GM12878 (cell line): ENCODE data around the gene PPM1E. TPM values are rescaled to one million over a fixed set of nuclear protein-coding genes. Genes with fewer than 3 reads are reported as not detected.

Source experiments
- ATAC-seq: fragments of 200-7000 bp; cut with Tn5 transposase; 3 replicates; pipeline ENCODE4 v1.9.1; 2020; ENCODE audit warnings: mild to moderate bottlenecking, moderate library complexity
- BruUV-seq: library from RNA; stranded (reverse); fragments of 400-500 nt; replicated peaks from 2 replicates; lab custom pipeline; 2021; lab: Mats Ljungman, UMichigan
- CTCF ChIA-PET: fragments of 300-600 bp; sonication (Branson Sonifier 250); formaldehyde crosslinking; extraction: SDS; loops from one replicate; lab custom pipeline; 2021; ENCODE audit warnings: inconsistent platforms; lab: Yijun Ruan, JAX
- POLR2A ChIA-PET: fragments of 350-600 bp; formaldehyde crosslinking; extraction: SDS; loops from one replicate; lab custom pipeline; 2021; ENCODE audit warnings: inconsistent platforms; lab: Charles Lee
- RAD21 ChIA-PET: fragments of 300-600 bp; sonication (Branson Sonifier 250); formaldehyde crosslinking; loops from one replicate; lab custom pipeline; 2023; ENCODE audit warnings: antibody characterized with exemption; ENCODE audit not compliant: unreplicated experiment; lab: Charles Lee
- SMC1A ChIA-PET: fragments of 300-600 bp; sonication (Branson Sonifier 250); formaldehyde crosslinking; loops from one replicate; lab custom pipeline; 2023; ENCODE audit not compliant: unreplicated experiment, uncharacterized antibody; lab: Charles Lee
- DNase-seq: peaks from one replicate; pipeline ENCODE4 v3.0.0-alpha.2; 2011; ENCODE audit warnings: low read depth, low spot score
- FAIRE-seq: peaks from 3 replicates; lab custom pipeline; 2011; peaks lifted over from hg19 to GRCh38; lab: Jason Lieb, UNC
- H2AFZ ChIP-seq: 2 replicates; pipeline ENCODE4 v1.6.0; 2011; ENCODE audit warnings: low read depth, low read length, control low read depth; ENCODE audit not compliant: control insufficient read depth
- H3K27ac ChIP-seq: 2 replicates; pipeline ENCODE4 v1.5.1; 2011; ENCODE audit warnings: control low read depth; ENCODE audit not compliant: control insufficient read depth, insufficient read depth
- H3K27me3 ChIP-seq, 2 experiments: replicated peaks in 1 of 2; 2 replicates each; pipeline versions ENCODE4 v1.6.0 to v1.6.1; 2011; ENCODE audit warnings: low read length in 1 of 2; ENCODE audit not compliant: control insufficient read depth in 2 of 2, insufficient read depth in 2 of 2
- H3K36me3 ChIP-seq, 2 experiments: 2 replicates each; pipeline ENCODE4 v1.5.1; 2011; ENCODE audit warnings: low read length in 1 of 2; ENCODE audit not compliant: control insufficient read depth in 2 of 2, insufficient read depth in 2 of 2
- H3K4me1 ChIP-seq: 2 replicates; pipeline ENCODE4 v1.6.1; 2011; ENCODE audit warnings: mild to moderate bottlenecking, low read length, moderate library complexity, mixed read lengths; ENCODE audit not compliant: control insufficient read depth, insufficient read depth
- H3K4me2 ChIP-seq: 2 replicates; pipeline ENCODE4 v1.6.0; 2011; ENCODE audit warnings: control low read depth; ENCODE audit not compliant: control insufficient read depth, insufficient read depth
- H3K4me3 ChIP-seq: fragments of 200-600 bp; sonication (generic); 2 replicates; pipeline ENCODE4 v1.5.1; 2016
- H3K79me2 ChIP-seq: 2 replicates; pipeline ENCODE4 v1.6.0; 2011; ENCODE audit warnings: low read length; ENCODE audit not compliant: control insufficient read depth, insufficient read depth
- H3K9ac ChIP-seq: 2 replicates; pipeline ENCODE4 v1.8.0; 2011; ENCODE audit warnings: low read length, control low read depth, mixed read lengths; ENCODE audit not compliant: control insufficient read depth, insufficient read depth
- H3K9me3 ChIP-seq: replicated peaks from 3 replicates; pipeline ENCODE4 v1.5.1; 2011; ENCODE audit warnings: mild to moderate bottlenecking, low read length; ENCODE audit not compliant: control insufficient read depth, insufficient read depth
- H4K20me1 ChIP-seq: 2 replicates; pipeline ENCODE4 v1.6.0; 2011; ENCODE audit not compliant: control insufficient read depth, insufficient read depth
- CEBPB ChIP-seq, 2 experiments: fragments of 150-350 bp in 1 of 2; IDR thresholded peaks; 2 replicates each; pipeline ENCODE4 v1.6.1; 2012 to 2014; ENCODE audit warnings: low read depth in 2 of 2, low read length in 2 of 2, borderline replicate concordance in 1 of 2, inconsistent platforms in 1 of 2
- ETV6 ChIP-seq, 2 experiments: fragments of 450-650 bp in 1 of 2; IDR thresholded peaks in 1 of 2; conservative IDR thresholded peaks in 1 of 2; 2 replicates each; pipeline ENCODE4 v1.6.1; 2014; ENCODE audit warnings: antibody characterized with exemption in 1 of 2, borderline replicate concordance in 1 of 2, low read depth in 1 of 2, mild to moderate bottlenecking in 1 of 2, moderate library complexity in 1 of 2
- NFXL1 ChIP-seq: fragments of 450-650 bp; IDR thresholded peaks from 2 replicates; pipeline ENCODE4 v1.6.1; 2017; ENCODE audit warnings: antibody characterized with exemption, mild to moderate bottlenecking, borderline replicate concordance
- SMAD1 ChIP-seq: fragments of 450-650 bp; IDR thresholded peaks from 2 replicates; pipeline ENCODE4 v1.6.1; 2018; ENCODE audit warnings: mild to moderate bottlenecking, low read depth; ENCODE audit not compliant: partially characterized antibody
- WGBS: methylation state at CpG from one replicate; pipeline ENCODE4 v1.1.6; 2016; ENCODE audit warnings: low lambda C conversion rate; ENCODE audit not compliant: insufficient replicate concordance, insufficient coverage; ENCODE audit errors: missing lambda C conversion rate; 5-methylcytosine and 5-hydroxymethylcytosine counted together
- in situ Hi-C: fragments of 300-500 bp; cut with MboI; formaldehyde crosslinking; loops from 9 replicates; pipeline ENCODE4 v1.14.3; 2018; ENCODE audit warnings: mixed read lengths
- intact Hi-C: fragments of 100-400 bp; cut with micrococcal nuclease; formaldehyde crosslinking; loops from one replicate; pipeline ENCODE4 v1.14.2; 2022; ENCODE audit not compliant: unreplicated experiment
- polyA plus RNA-seq, 11 experiments: library from polyadenylated mRNA; depleted of rRNA in 4 of 11; unstranded in 6 of 11; stranded (reverse) in 5 of 11; fragments of >200 nt; fragmentation: Nextera tagmentation in 4 of 11; fragmentation: Illumina TruSeq in 1 of 11; extraction: Ambion mirVana in 4 of 11; extraction: Trizol in 1 of 11; gene quantifications; 1 replicate in 1 of 11; 2 replicates in 10 of 11; pipeline versions ENCODE4 v1.2.1 to v1.2.3, GENCODE V29; 2011 to 2016; ENCODE audit warnings: inconsistent platforms in 2 of 11, missing spikeins in 2 of 11, low read depth in 1 of 11
- total RNA-seq, 4 experiments: library from RNA; depleted of rRNA in 3 of 4; stranded (reverse); fragments of >200 nt in 3 of 4; fragmentation: Illumina TruSeq in 1 of 4; extraction: Trizol in 1 of 4; gene quantifications; 2 replicates each; pipeline versions ENCODE4 v1.2.1 to v1.2.3, GENCODE V29; 2013 to 2021
- TF ChIP-seq, protein P1 (sequence below), 3 experiments: IDR thresholded peaks in 2 of 3; conservative IDR thresholded peaks in 1 of 3; 2 replicates each; pipeline ENCODE4 v1.5.1; 2011; ENCODE audit warnings: low read depth in 3 of 3, low read length in 3 of 3, mild to moderate bottlenecking in 3 of 3, control low read depth in 2 of 3, moderate library complexity in 2 of 3, inconsistent platforms in 1 of 3, mixed read lengths in 1 of 3; ENCODE audit not compliant: control insufficient read depth in 2 of 3, insufficient read depth in 1 of 3; ENCODE audit errors: extremely low read depth in 1 of 3

The PPM1E gene
- total and polyA plus RNA-seq, 10 of the 15 experiments (the other 5 are each of a cell fraction or from before 2014, with no cell fraction given) = 0.07 to 0.28 (median 0.16) TPM

DNA sequence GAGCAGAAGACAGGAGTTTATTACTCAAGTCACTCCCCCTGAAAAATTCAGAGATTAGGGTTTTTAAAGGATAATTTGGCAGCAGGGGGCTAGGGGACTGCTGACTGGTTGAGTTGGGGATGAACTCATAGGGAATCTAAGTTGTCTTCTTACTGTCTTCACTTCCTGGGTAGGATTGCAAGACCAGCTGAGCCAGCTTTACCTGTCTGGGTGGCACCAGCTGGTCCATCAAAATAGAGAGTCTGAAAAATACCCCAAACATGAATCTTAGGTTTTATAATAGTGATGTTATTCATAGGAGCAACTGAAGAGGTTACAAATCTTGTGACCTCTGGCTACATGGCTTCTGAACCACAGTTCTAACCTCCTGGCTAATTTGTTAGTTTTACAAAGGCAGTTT is 157.9 kb downstream of the PPM1E start (continued):
- TF ChIP-seq, protein P1, sequence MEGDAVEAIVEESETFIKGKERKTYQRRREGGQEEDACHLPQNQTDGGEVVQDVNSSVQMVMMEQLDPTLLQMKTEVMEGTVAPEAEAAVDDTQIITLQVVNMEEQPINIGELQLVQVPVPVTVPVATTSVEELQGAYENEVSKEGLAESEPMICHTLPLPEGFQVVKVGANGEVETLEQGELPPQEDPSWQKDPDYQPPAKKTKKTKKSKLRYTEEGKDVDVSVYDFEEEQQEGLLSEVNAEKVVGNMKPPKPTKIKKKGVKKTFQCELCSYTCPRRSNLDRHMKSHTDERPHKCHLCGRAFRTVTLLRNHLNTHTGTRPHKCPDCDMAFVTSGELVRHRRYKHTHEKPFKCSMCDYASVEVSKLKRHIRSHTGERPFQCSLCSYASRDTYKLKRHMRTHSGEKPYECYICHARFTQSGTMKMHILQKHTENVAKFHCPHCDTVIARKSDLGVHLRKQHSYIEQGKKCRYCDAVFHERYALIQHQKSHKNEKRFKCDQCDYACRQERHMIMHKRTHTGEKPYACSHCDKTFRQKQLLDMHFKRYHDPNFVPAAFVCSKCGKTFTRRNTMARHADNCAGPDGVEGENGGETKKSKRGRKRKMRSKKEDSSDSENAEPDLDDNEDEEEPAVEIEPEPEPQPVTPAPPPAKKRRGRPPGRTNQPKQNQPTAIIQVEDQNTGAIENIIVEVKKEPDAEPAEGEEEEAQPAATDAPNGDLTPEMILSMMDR (IDR thresholded peaks at IDR 0.05 in 2 of 3, conservative IDR thresholded peaks at IDR 0.05 in 1 of 3; ENCODE audit: control insufficient read depth in 2 of 3, extremely low read depth in 1 of 3, insufficient read depth in 1 of 3, low read depth in 3 of 3, low read length in 3 of 3) = no peak
- TF ChIP-seq SMAD1 = no peak
- TF ChIP-seq ETV6 (conservative IDR thresholded peaks at IDR 0.05 in 1 of 2, IDR thresholded peaks at IDR 0.05 in 1 of 2; ENCODE audit: borderline replicate concordance in 1 of 2, low read depth in 1 of 2) = no peak

DNA sequence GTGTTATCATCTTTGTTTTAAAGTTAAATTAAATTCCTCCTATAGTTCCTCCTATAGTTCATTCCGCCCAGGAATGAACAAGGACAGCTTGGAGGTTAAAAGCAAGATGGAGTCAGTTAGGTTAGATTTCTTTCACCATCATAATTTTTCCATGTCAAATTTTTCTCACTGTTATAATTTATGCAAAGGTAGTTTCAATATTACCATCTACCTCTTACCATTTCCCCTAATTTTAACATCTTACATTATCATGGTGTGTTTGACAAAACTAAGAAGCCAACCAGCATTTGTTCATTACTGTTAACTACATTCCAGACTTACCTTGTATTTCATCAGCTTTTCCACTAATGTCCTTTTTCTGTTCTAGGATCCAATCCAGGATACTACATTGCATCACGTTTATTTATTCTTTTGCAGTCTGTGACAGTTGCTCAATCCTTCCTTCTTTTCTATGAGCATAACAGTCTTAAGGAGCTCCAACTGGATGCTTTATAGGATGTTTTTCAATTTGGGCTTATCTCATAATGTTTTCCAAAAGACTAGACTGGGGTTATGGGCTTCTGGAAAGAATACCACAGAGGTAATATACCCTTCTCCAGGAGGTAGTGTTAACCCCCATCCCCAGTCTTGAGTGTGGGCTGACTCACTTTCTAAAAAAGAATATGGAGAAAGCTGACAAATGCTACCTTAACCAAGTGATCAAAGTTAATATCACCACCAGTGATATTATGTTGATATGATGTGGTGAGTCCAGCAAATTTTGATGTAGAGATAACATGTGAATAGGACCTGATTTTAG is 158.5 kb downstream of the PPM1E start:
- no peak overlapping the region for H3K4me2 ChIP-seq
- H3K27ac ChIP-seq = no peak overlapping the region
- DNase-seq (no peak), FAIRE-seq (no peak), ATAC-seq (no peak)
- H2AFZ ChIP-seq = no peak overlapping the region
- H3K36me3 ChIP-seq = no peaks in the 10 kb centered on the region
- TF ChIP-seq CEBPB (IDR thresholded peaks at IDR 0.05; ENCODE audit: borderline replicate concordance in 1 of 2, low read depth in 2 of 2, low read length in 2 of 2) = no peak
- TF ChIP-seq NFXL1 = peak; percentile 15; the same call in 1 of the 2 replicates
- RAD21 ChIA-PET = no interaction called here
- intact Hi-C loops (no loop called here), in situ Hi-C loops (no loop called here)
- no peak overlapping the region for H3K9ac ChIP-seq
- H3K79me2 ChIP-seq = no peaks in the 10 kb centered on the region
- WGBS = 56% methylated on average over 2 of the region's 2 CpGs
- no peak overlapping the region for H3K4me3 ChIP-seq
- H4K20me1 ChIP-seq = no peaks in the 10 kb centered on the region
- POLR2A ChIA-PET = no interaction called here
- CTCF ChIA-PET = interaction anchor here (0.6 kb wide), 1 partner anchor 105 kb away, joined by 3 read pairs; no protein-coding TSS in a partner anchor
- peaks cover 2% of the 10 kb centered on the region; the same call in 2 of the 3 replicates for H3K9me3 ChIP-seq
- no peaks in the 10 kb centered on the region for H3K4me1 ChIP-seq
- SMC1A ChIA-PET = interaction anchor here (1.0 to 1.2 kb wide), 2 partner anchors 13 to 28 kb away, joined by 3 to 4 read pairs; no protein-coding TSS in a partner anchor
- no TSS peak for BruUV-seq
- no peaks in the 10 kb centered on the region for H3K27me3 ChIP-seq
